ENCODE data around the gene CLCN7. TPM values are rescaled to one million over a fixed set of nuclear protein-coding genes. Genes with fewer than 3 reads are reported as not detected.

CLCN7 gene
- total RNA-seq, 1 donor from 2014 or later: 98.1 TPM

GRCh38 chr16:1510272-1510671, 35.4 kb upstream of the CLCN7 start:
- Mint-ChIP-seq H3K9me3 (no peaks in the 10 kb centered on the region), H3K27me3 (no peaks in the 10 kb centered on the region), H3K4me3 (no peak overlapping the region), H3K36me3 (peaks cover 13% of the 10 kb centered on the region), H3K27ac (no peak overlapping the region), H3K4me1 (ENCODE audit: unreplicated experiment) (no peaks in the 10 kb centered on the region)
- no peak for TF ChIP-seq CTCF (conservative IDR thresholded peaks at IDR 0.05)
- DNase-seq (ENCODE audit: extremely low spot score, unreplicated experiment): no peak

DNA sequence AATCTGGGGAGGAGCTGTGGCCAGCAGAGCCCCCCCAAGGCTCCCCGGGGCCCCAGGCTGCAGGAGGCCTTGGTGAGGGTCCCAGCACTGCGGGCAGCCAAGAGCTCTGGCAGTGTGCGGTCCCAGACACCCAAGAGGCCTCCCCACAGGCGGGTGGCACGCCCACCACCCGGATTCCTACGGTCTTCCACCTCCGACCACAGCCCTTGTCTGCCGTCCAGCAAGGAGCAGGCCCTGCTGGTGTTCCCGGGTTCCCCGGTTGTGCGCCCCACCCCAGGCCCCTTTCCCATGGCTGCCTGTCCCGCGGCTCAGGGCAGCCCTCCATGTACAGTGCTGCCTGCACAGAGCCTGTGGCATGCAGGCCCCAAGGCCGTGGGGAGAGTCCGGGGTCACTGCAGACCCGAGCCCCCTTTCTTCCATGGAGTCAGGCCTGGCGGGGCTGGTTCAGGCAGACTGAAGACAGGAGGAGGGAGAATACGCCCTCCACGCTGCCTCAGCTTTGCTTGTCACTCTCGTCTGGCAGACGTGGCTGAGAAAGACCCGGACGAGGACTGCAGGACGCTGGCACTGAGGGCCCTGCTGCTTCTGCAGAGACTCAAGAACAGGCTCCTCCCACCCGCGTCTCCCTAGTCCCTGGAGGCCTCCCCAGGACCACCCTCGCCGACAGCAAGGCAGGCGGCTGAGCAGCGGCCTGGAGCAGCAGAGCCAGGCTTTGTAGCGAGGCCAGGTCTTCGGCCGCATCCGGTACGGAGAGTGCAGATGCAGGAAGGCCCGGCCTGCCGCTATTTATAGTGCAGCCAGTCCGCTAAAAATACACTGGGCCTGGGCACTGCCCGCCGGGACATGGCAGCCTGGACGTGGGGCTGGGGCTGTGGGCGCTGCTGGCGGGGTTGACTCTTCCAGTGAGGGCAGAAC, 34.7 kb upstream of the CLCN7 start:
- no peaks in the 10 kb centered on the region for H3K27me3 Mint-ChIP-seq
- no peaks in the 10 kb centered on the region for H3K4me1 Mint-ChIP-seq (ENCODE audit: unreplicated experiment)
- H3K4me3 Mint-ChIP-seq: no peak overlapping the region
- no peak for DNase-seq (ENCODE audit: extremely low spot score, unreplicated experiment)
- peaks cover 7% of the 10 kb centered on the region for H3K36me3 Mint-ChIP-seq
- H3K27ac Mint-ChIP-seq: no peak overlapping the region
- H3K9me3 Mint-ChIP-seq: no peaks in the 10 kb centered on the region
- no peak for TF ChIP-seq CTCF (conservative IDR thresholded peaks at IDR 0.05)

- H3K27ac Mint-ChIP-seq: no peak overlapping the region
- TF ChIP-seq CTCF (conservative IDR thresholded peaks at IDR 0.05): no peak
- H3K4me3 Mint-ChIP-seq: no peak overlapping the region
- no peaks in the 10 kb centered on the region for H3K27me3 Mint-ChIP-seq
- peaks cover 4% of the 10 kb centered on the region for H3K36me3 Mint-ChIP-seq
- no peaks in the 10 kb centered on the region for H3K4me1 Mint-ChIP-seq (ENCODE audit: unreplicated experiment)
- DNase-seq (ENCODE audit: extremely low spot score, unreplicated experiment): no peak
- H3K9me3 Mint-ChIP-seq: no peaks in the 10 kb centered on the region
These were observed 33.8 kb upstream of the CLCN7 start for GRCh38 chr16:1508494-1509187.

- Mint-ChIP-seq H3K4me1 (ENCODE audit: unreplicated experiment) (no peaks in the 10 kb centered on the region), H3K9me3 (no peaks in the 10 kb centered on the region), H3K4me3 (no peak overlapping the region), H3K27me3 (no peaks in the 10 kb centered on the region), H3K27ac (no peak overlapping the region), H3K36me3 (peaks cover 3% of the 10 kb centered on the region)
- no peak for TF ChIP-seq CTCF (conservative IDR thresholded peaks at IDR 0.05)
- DNase-seq (ENCODE audit: extremely low spot score, unreplicated experiment): no peak
These were observed 31.8 kb upstream of the CLCN7 start for GRCh38 chr16:1506494-1507213.

GRCh38 chr16:1505912-1506311, 31.1 kb upstream of the CLCN7 start:
- Mint-ChIP-seq H3K36me3 (peaks cover 3% of the 10 kb centered on the region), H3K27ac (no peak overlapping the region), H3K4me1 (ENCODE audit: unreplicated experiment) (no peaks in the 10 kb centered on the region), H3K27me3 (no peaks in the 10 kb centered on the region), H3K9me3 (no peaks in the 10 kb centered on the region), H3K4me3 (no peak overlapping the region)
- no peak for TF ChIP-seq CTCF (conservative IDR thresholded peaks at IDR 0.05)
- DNase-seq (ENCODE audit: extremely low spot score, unreplicated experiment): no peak
